Ascending aorta (tissue), 2 donors: ENCODE measurements around the gene CIP2A. TPM values are rescaled to one million over a fixed set of nuclear protein-coding genes. Genes with fewer than 3 reads are reported as not detected.

Experiments
- DNase-seq, 2 donors: peaks; one replicate each; pipeline ENCODE4 v3.0.0-alpha.2; 2019; ENCODE audit warnings: low spot score in 2 of 2
- H3K27ac ChIP-seq, 2 donors: fragments of 200-600 bp; sonication (generic); one replicate each; pipeline ENCODE4 v1.5.1; 2016 to 2017; ENCODE audit warnings: mild to moderate bottlenecking in 1 of 2
- H3K27me3 ChIP-seq: fragments of 200-600 bp; sonication (generic); one replicate; pipeline ENCODE4 v1.5.1; 2017
- H3K36me3 ChIP-seq, 2 donors: fragments of 200-600 bp; sonication (generic); one replicate each; pipeline ENCODE4 v1.5.1; 2016
- H3K4me1 ChIP-seq, 2 donors: fragments of 200-600 bp; sonication (generic); one replicate each; pipeline ENCODE4 v1.5.1; 2016 to 2017; ENCODE audit warnings: mild to moderate bottlenecking in 1 of 2
- H3K4me3 ChIP-seq, 2 donors: fragments of 200-600 bp; sonication (generic); one replicate each; pipeline ENCODE4 v1.5.1; 2016 to 2017; ENCODE audit warnings: mild to moderate bottlenecking in 1 of 2
- H3K9me3 ChIP-seq, 2 donors: fragments of 200-600 bp; sonication (generic); one replicate each; pipeline ENCODE4 v1.5.1; 2016
- intact Hi-C: fragments of 100-400 bp; cut with DNase I; formaldehyde crosslinking; loops from one replicate; pipeline ENCODE4 v1.15.1; 2023
- total RNA-seq: library from RNA; depleted of rRNA; stranded (reverse); fragments of >200 nt; gene quantifications from one replicate; pipeline ENCODE4 v1.1.0, GENCODE V29; 2016
- TF ChIP-seq, protein P1 (sequence below), 3 experiments: fragments of 200-600 bp in 2 of 3; fragments of 450-650 bp in 1 of 3; sonication (generic) in 2 of 3; IDR thresholded peaks; one replicate each; pipeline ENCODE4 v1.5.1; 2016 to 2019; ENCODE audit warnings: antibody characterized with exemption in 3 of 3, mild to moderate bottlenecking in 1 of 3, moderate library complexity in 1 of 3

The CIP2A gene
- total RNA-seq, 1 donor from 2014 or later: not detected

- intact Hi-C loops: no loop called here
- H3K27ac ChIP-seq: no peak overlapping the region
- H3K4me1 ChIP-seq: no peaks in the 10 kb centered on the region
- H3K4me3 ChIP-seq: no peak overlapping the region
- TF ChIP-seq, protein P1, sequence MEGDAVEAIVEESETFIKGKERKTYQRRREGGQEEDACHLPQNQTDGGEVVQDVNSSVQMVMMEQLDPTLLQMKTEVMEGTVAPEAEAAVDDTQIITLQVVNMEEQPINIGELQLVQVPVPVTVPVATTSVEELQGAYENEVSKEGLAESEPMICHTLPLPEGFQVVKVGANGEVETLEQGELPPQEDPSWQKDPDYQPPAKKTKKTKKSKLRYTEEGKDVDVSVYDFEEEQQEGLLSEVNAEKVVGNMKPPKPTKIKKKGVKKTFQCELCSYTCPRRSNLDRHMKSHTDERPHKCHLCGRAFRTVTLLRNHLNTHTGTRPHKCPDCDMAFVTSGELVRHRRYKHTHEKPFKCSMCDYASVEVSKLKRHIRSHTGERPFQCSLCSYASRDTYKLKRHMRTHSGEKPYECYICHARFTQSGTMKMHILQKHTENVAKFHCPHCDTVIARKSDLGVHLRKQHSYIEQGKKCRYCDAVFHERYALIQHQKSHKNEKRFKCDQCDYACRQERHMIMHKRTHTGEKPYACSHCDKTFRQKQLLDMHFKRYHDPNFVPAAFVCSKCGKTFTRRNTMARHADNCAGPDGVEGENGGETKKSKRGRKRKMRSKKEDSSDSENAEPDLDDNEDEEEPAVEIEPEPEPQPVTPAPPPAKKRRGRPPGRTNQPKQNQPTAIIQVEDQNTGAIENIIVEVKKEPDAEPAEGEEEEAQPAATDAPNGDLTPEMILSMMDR (IDR thresholded peaks at IDR 0.05): no peak
- DNase-seq: no peak
- no peaks in the 10 kb centered on the region for H3K36me3 ChIP-seq
- H3K27me3 ChIP-seq: no peaks in the 10 kb centered on the region
- H3K9me3 ChIP-seq: no peaks in the 10 kb centered on the region
Observed at GRCh38 chr3:108503722-108504121, 85.5 kb downstream of the CIP2A start.

DNA sequence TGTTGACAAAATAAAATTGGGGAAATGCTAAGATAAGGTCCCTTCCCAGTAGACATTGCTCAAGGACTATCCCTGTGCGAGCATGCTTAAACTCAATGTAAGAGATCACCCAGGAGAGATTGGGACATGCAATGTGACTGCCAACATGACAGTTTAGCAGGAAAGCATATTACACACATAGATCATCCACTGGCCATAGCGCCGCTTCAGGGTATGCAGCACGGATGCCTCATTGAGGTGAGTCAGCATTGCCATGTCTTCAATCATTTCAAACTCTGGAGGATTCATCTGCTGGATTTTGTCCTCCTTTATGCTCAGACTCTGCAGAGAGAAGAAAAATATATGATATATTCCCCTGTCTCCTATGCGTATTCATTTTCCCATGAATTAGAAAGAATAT lies 87.7 kb downstream of the CIP2A start:
- Histone ChIP-seq H3K4me3 (no peak overlapping the region), H3K27me3 (no peaks in the 10 kb centered on the region), H3K4me1 (no peaks in the 10 kb centered on the region), H3K27ac (no peak overlapping the region), H3K36me3 (no peaks in the 10 kb centered on the region), H3K9me3 (no peaks in the 10 kb centered on the region)
- TF ChIP-seq, protein P1 (IDR thresholded peaks at IDR 0.05): no peak
- intact Hi-C loops: no loop called here
- no peak for DNase-seq

DNA sequence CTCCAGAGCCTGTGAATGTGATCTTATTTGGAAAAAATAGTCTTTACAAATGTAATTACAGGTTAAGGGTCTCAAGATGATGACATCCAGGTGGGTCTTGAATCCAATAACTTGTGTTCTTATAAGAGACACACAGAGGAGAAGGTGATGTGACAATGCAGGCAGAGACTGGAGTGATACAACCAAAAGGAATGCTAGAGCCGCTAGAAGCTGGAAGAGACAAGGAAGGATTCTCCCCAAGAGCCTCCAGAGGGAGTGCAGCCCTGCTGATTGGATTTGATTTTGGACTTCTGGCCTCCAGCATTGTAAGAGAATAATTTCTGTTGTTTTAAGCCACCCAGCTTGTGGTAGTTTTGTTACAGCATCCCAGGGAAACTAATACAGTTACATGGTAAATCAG lies 88.5 kb downstream of the CIP2A start:
- intact Hi-C loops: no loop called here
- no peaks in the 10 kb centered on the region for H3K36me3 ChIP-seq
- H3K9me3 ChIP-seq: no peaks in the 10 kb centered on the region
- no peaks in the 10 kb centered on the region for H3K27me3 ChIP-seq
- no peaks in the 10 kb centered on the region for H3K4me1 ChIP-seq
- H3K4me3 ChIP-seq: no peak overlapping the region
- no peak overlapping the region for H3K27ac ChIP-seq
- TF ChIP-seq, protein P1 (IDR thresholded peaks at IDR 0.05): no peak
- DNase-seq: no peak

Other genes starting within 250 kb of the CIP2A start
- gene MYH15, start 78.8 kb downstream of the CIP2A start, total RNA-seq: not detected
- 7.0 TPM for gene DZIP3, start 284 bp upstream of the CIP2A start, total RNA-seq
- not detected for gene RETNLB, start 168.0 kb upstream of the CIP2A start, total RNA-seq
- gene TRAT1, start 233.3 kb upstream of the CIP2A start, total RNA-seq: 3.7 TPM